Measurements from ENCODE around the gene TLE1.
A peak's percentile ranks its signal among the peaks of the same experiment; 100 is the strongest.

The TLE1 gene

GRCh38 chr9:81636255-81636599 lies 53.1 kb downstream of the TLE1 start:
- no peaks in the 10 kb centered on the region for H3K9me3 ChIP-seq (ENCODE audit: control insufficient read depth in 2 of 2, low read length in 2 of 2)
- peaks cover 6 to 10% of the 10 kb centered on the region in 2 donors for H3K36me3 ChIP-seq (ENCODE audit: control insufficient read depth in 2 of 2, insufficient read depth in 2 of 2, low read length in 2 of 2)
- H3K27me3 ChIP-seq (ENCODE audit: control insufficient read depth in 2 of 2, insufficient read depth in 2 of 2, low read length in 2 of 2) = no peaks in the 10 kb centered on the region
- H3K9ac ChIP-seq (ENCODE audit: low read depth in 1 of 2, low read length in 2 of 2) = no peak overlapping the region
- no peak overlapping the region for H3K27ac ChIP-seq (ENCODE audit: low read depth in 2 of 2, low read length in 2 of 2)
- no peak overlapping the region for H3K4me3 ChIP-seq (ENCODE audit: low read length in 2 of 2)
- peaks cover 0 to 2% of the 10 kb centered on the region in 2 donors for H3K4me1 ChIP-seq (ENCODE audit: control insufficient read depth in 2 of 2, insufficient read depth in 2 of 2, low read length in 2 of 2)

GRCh38 chr9:81635521-81636254 lies 53.7 kb downstream of the TLE1 start:
- Histone ChIP-seq H3K9me3 (ENCODE audit: control insufficient read depth in 2 of 2, low read length in 2 of 2) (no peaks in the 10 kb centered on the region), H3K27me3 (ENCODE audit: control insufficient read depth in 2 of 2, insufficient read depth in 2 of 2, low read length in 2 of 2) (no peaks in the 10 kb centered on the region), H3K4me1 (ENCODE audit: control insufficient read depth in 2 of 2, insufficient read depth in 2 of 2, low read length in 2 of 2) (peaks cover 0 to 2% of the 10 kb centered on the region in 2 donors), H3K36me3 (ENCODE audit: control insufficient read depth in 2 of 2, insufficient read depth in 2 of 2, low read length in 2 of 2) (peaks cover 6 to 10% of the 10 kb centered on the region in 2 donors), H3K9ac (ENCODE audit: low read depth in 1 of 2, low read length in 2 of 2) (no peak overlapping the region), H3K4me3 (ENCODE audit: low read length in 2 of 2) (no peak overlapping the region), H3K27ac (ENCODE audit: low read depth in 2 of 2, low read length in 2 of 2) (no peak overlapping the region)

GRCh38 chr9:81634915-81635516 lies 54.3 kb downstream of the TLE1 start:
- Histone ChIP-seq H3K9ac (ENCODE audit: low read depth in 1 of 2, low read length in 2 of 2) (no peak overlapping the region), H3K27ac (ENCODE audit: low read depth in 2 of 2, low read length in 2 of 2) (no peak overlapping the region), H3K4me3 (ENCODE audit: low read length in 2 of 2) (no peak overlapping the region), H3K4me1 (ENCODE audit: control insufficient read depth in 2 of 2, insufficient read depth in 2 of 2, low read length in 2 of 2) (peaks cover 0 to 2% of the 10 kb centered on the region in 2 donors), H3K27me3 (ENCODE audit: control insufficient read depth in 2 of 2, insufficient read depth in 2 of 2, low read length in 2 of 2) (no peaks in the 10 kb centered on the region), H3K9me3 (ENCODE audit: control insufficient read depth in 2 of 2, low read length in 2 of 2) (no peaks in the 10 kb centered on the region), H3K36me3 (ENCODE audit: control insufficient read depth in 2 of 2, insufficient read depth in 2 of 2, low read length in 2 of 2) (peaks cover 6% of the 10 kb centered on the region in 2 donors)

- Histone ChIP-seq H3K9ac (ENCODE audit: low read depth in 1 of 2, low read length in 2 of 2) (no peak overlapping the region), H3K4me3 (ENCODE audit: low read length in 2 of 2) (peak overlapping the region in 1 of 2 donors; percentile 7), H3K27me3 (ENCODE audit: control insufficient read depth in 2 of 2, insufficient read depth in 2 of 2, low read length in 2 of 2) (no peaks in the 10 kb centered on the region), H3K36me3 (ENCODE audit: control insufficient read depth in 2 of 2, insufficient read depth in 2 of 2, low read length in 2 of 2) (peaks cover 4 to 6% of the 10 kb centered on the region in 2 donors), H3K27ac (ENCODE audit: low read depth in 2 of 2, low read length in 2 of 2) (no peak overlapping the region), H3K4me1 (ENCODE audit: control insufficient read depth in 2 of 2, insufficient read depth in 2 of 2, low read length in 2 of 2) (peaks cover 0 to 2% of the 10 kb centered on the region in 2 donors), H3K9me3 (ENCODE audit: control insufficient read depth in 2 of 2, low read length in 2 of 2) (no peaks in the 10 kb centered on the region)
These were observed 55.1 kb downstream of the TLE1 start for GRCh38 chr9:81633952-81634854.

GRCh38 chr9:81632599-81632998 lies 56.7 kb downstream of the TLE1 start:
- Histone ChIP-seq H3K9me3 (ENCODE audit: control insufficient read depth in 2 of 2, low read length in 2 of 2) (no peaks in the 10 kb centered on the region), H3K27ac (ENCODE audit: low read depth in 2 of 2, low read length in 2 of 2) (no peak overlapping the region), H3K36me3 (ENCODE audit: control insufficient read depth in 2 of 2, insufficient read depth in 2 of 2, low read length in 2 of 2) (peaks cover 2 to 6% of the 10 kb centered on the region in 2 donors), H3K4me1 (ENCODE audit: control insufficient read depth in 2 of 2, insufficient read depth in 2 of 2, low read length in 2 of 2) (peaks cover 0 to 2% of the 10 kb centered on the region in 2 donors), H3K9ac (ENCODE audit: low read depth in 1 of 2, low read length in 2 of 2) (no peak overlapping the region), H3K4me3 (ENCODE audit: low read length in 2 of 2) (no peak overlapping the region), H3K27me3 (ENCODE audit: control insufficient read depth in 2 of 2, insufficient read depth in 2 of 2, low read length in 2 of 2) (no peaks in the 10 kb centered on the region)

- H3K4me1 ChIP-seq (ENCODE audit: control insufficient read depth in 2 of 2, insufficient read depth in 2 of 2, low read length in 2 of 2) = peaks cover 0 to 2% of the 10 kb centered on the region in 2 donors
- peaks cover 2 to 6% of the 10 kb centered on the region in 2 donors for H3K36me3 ChIP-seq (ENCODE audit: control insufficient read depth in 2 of 2, insufficient read depth in 2 of 2, low read length in 2 of 2)
- H3K27me3 ChIP-seq (ENCODE audit: control insufficient read depth in 2 of 2, insufficient read depth in 2 of 2, low read length in 2 of 2) = no peaks in the 10 kb centered on the region
- no peak overlapping the region for H3K27ac ChIP-seq (ENCODE audit: low read depth in 2 of 2, low read length in 2 of 2)
- H3K4me3 ChIP-seq (ENCODE audit: low read length in 2 of 2) = no peak overlapping the region
- no peak overlapping the region for H3K9ac ChIP-seq (ENCODE audit: low read depth in 1 of 2, low read length in 2 of 2)
- H3K9me3 ChIP-seq (ENCODE audit: control insufficient read depth in 2 of 2, low read length in 2 of 2) = no peaks in the 10 kb centered on the region
These were observed 58.1 kb downstream of the TLE1 start for GRCh38 chr9:81631218-81631745.

GRCh38 chr9:81629440-81629839 lies 59.9 kb downstream of the TLE1 start:
- Histone ChIP-seq H3K36me3 (ENCODE audit: control insufficient read depth in 2 of 2, insufficient read depth in 2 of 2, low read length in 2 of 2) (peaks cover under 1 to 2% of the 10 kb centered on the region in 2 donors), H3K27ac (ENCODE audit: low read depth in 2 of 2, low read length in 2 of 2) (no peak overlapping the region), H3K4me1 (ENCODE audit: control insufficient read depth in 2 of 2, insufficient read depth in 2 of 2, low read length in 2 of 2) (peaks cover 0 to 2% of the 10 kb centered on the region in 2 donors), H3K4me3 (ENCODE audit: low read length in 2 of 2) (no peak overlapping the region), H3K27me3 (ENCODE audit: control insufficient read depth in 2 of 2, insufficient read depth in 2 of 2, low read length in 2 of 2) (no peaks in the 10 kb centered on the region), H3K9me3 (ENCODE audit: control insufficient read depth in 2 of 2, low read length in 2 of 2) (no peaks in the 10 kb centered on the region), H3K9ac (ENCODE audit: low read depth in 1 of 2, low read length in 2 of 2) (no peak overlapping the region)

- no peaks in the 10 kb centered on the region for H3K27me3 ChIP-seq (ENCODE audit: control insufficient read depth in 2 of 2, insufficient read depth in 2 of 2, low read length in 2 of 2)
- H3K27ac ChIP-seq (ENCODE audit: low read depth in 2 of 2, low read length in 2 of 2) = no peak overlapping the region
These were observed 60.5 kb downstream of the TLE1 start for GRCh38 chr9:81628897-81629296.

GRCh38 chr9:81627481-81627880 lies 61.9 kb downstream of the TLE1 start:
- H3K27me3 ChIP-seq (ENCODE audit: control insufficient read depth in 2 of 2, insufficient read depth in 2 of 2, low read length in 2 of 2) = no peaks in the 10 kb centered on the region
- peaks cover 0 to 2% of the 10 kb centered on the region in 2 donors for H3K36me3 ChIP-seq (ENCODE audit: control insufficient read depth in 2 of 2, insufficient read depth in 2 of 2, low read length in 2 of 2)
- no peaks in the 10 kb centered on the region for H3K9me3 ChIP-seq (ENCODE audit: control insufficient read depth in 2 of 2, low read length in 2 of 2)
- H3K27ac ChIP-seq (ENCODE audit: low read depth in 2 of 2, low read length in 2 of 2) = no peak overlapping the region
- H3K9ac ChIP-seq (ENCODE audit: low read depth in 1 of 2, low read length in 2 of 2) = no peak overlapping the region
- no peak overlapping the region for H3K4me3 ChIP-seq (ENCODE audit: low read length in 2 of 2)
- H3K4me1 ChIP-seq (ENCODE audit: control insufficient read depth in 2 of 2, insufficient read depth in 2 of 2, low read length in 2 of 2) = no peaks in the 10 kb centered on the region

More at GRCh38 chr9:81628897-81629296, 60.5 kb downstream of the TLE1 start:
- Histone ChIP-seq H3K9ac (ENCODE audit: low read depth in 1 of 2, low read length in 2 of 2) (no peak overlapping the region), H3K9me3 (ENCODE audit: control insufficient read depth in 2 of 2, low read length in 2 of 2) (no peaks in the 10 kb centered on the region), H3K4me1 (ENCODE audit: control insufficient read depth in 2 of 2, insufficient read depth in 2 of 2, low read length in 2 of 2) (peaks cover 0 to under 1% of the 10 kb centered on the region in 2 donors), H3K36me3 (ENCODE audit: control insufficient read depth in 2 of 2, insufficient read depth in 2 of 2, low read length in 2 of 2) (peaks cover 0 to 2% of the 10 kb centered on the region in 2 donors), H3K4me3 (ENCODE audit: low read length in 2 of 2) (no peak overlapping the region)

Data from mucosa of rectum (tissue), 2 donors.